Thymus (tissue), 11 donors: ENCODE measurements around the gene AKAP7. TPM values are rescaled to one million over a fixed set of nuclear protein-coding genes. Genes with fewer than 3 reads are reported as not detected.

ENCODE experiments used
- DNase-seq, 9 donors: peaks; one replicate each; pipeline ENCODE4 v3.0.0-alpha.2; 2013; ENCODE audit warnings: low spot score in 9 of 9, low read depth in 6 of 9, missing footprints in 1 of 9
- H3K27ac ChIP-seq, 2 donors: one replicate each; pipeline ENCODE4 v1.5.1; 2013; ENCODE audit warnings: control low read depth in 1 of 2, low read depth in 1 of 2, low read length in 1 of 2, mild to moderate bottlenecking in 1 of 2, moderate library complexity in 1 of 2
- H3K27me3 ChIP-seq, 2 donors: one replicate each; pipeline ENCODE4 v1.5.1; 2013; ENCODE audit warnings: low read length in 1 of 2; ENCODE audit not compliant: control insufficient read depth in 2 of 2, insufficient read depth in 1 of 2
- H3K36me3 ChIP-seq, 2 donors: one replicate each; pipeline ENCODE4 v1.5.1; 2013; ENCODE audit warnings: low read length in 1 of 2, mild to moderate bottlenecking in 1 of 2, moderate library complexity in 1 of 2; ENCODE audit not compliant: control insufficient read depth in 2 of 2, insufficient read depth in 2 of 2
- H3K4me1 ChIP-seq, 2 donors: one replicate each; pipeline ENCODE4 v1.5.1; 2013; ENCODE audit warnings: low read length in 2 of 2; ENCODE audit not compliant: control insufficient read depth in 2 of 2, insufficient read depth in 2 of 2
- H3K4me3 ChIP-seq, 2 donors: one replicate each; pipeline ENCODE4 v1.5.1; 2013; ENCODE audit warnings: low read length in 2 of 2, control low read depth in 1 of 2, mild to moderate bottlenecking in 1 of 2
- H3K9me3 ChIP-seq, 2 donors: one replicate each; pipeline ENCODE4 v1.5.1; 2013; ENCODE audit warnings: low read length in 1 of 2, mild to moderate bottlenecking in 1 of 2; ENCODE audit not compliant: control insufficient read depth in 2 of 2, insufficient read depth in 1 of 2
- WGBS: extraction: QIAGEN DNeasy Blood & Tissue Kit; methylation state at CpG from one replicate; pipeline ENCODE4 v1.1.7; 2013; 5-methylcytosine and 5-hydroxymethylcytosine counted together
- polyA plus RNA-seq: library from polyadenylated mRNA; stranded (reverse); fragments of 200-250 nt; gene quantifications from one replicate; pipeline ENCODE4 v1.2.3, GENCODE V29; 2013
- total RNA-seq: library from RNA; stranded (reverse); fragments of 120-200 nt; gene quantifications from one replicate; pipeline ENCODE4 v1.2.4, GENCODE V29; 2013
- donor health status: healthy.

The AKAP7 gene
- total and polyA plus RNA-seq, 2 donors = 12.0 to 16.8 TPM

- peaks cover 0 to 5% of the 10 kb centered on the region in 2 donors for H3K36me3 ChIP-seq
- WGBS = 96% methylated on average over 2 of the region's 2 CpGs
- H3K4me3 ChIP-seq = no peak overlapping the region
- H3K4me1 ChIP-seq = no peaks in the 10 kb centered on the region
- no peak overlapping the region for H3K27ac ChIP-seq
- H3K27me3 ChIP-seq = no peaks in the 10 kb centered on the region
- no peaks in the 10 kb centered on the region for H3K9me3 ChIP-seq
- DNase-seq = no peak
Observed at GRCh38 chr6:131222773-131223172, 87.5 kb downstream of the AKAP7 start.

GRCh38 chr6:131223416-131223815 is 88.1 kb downstream of the AKAP7 start:
- no peak overlapping the region for H3K27ac ChIP-seq
- H3K4me1 ChIP-seq = no peaks in the 10 kb centered on the region
- H3K9me3 ChIP-seq = no peaks in the 10 kb centered on the region
- DNase-seq = no peak
- no peaks in the 10 kb centered on the region for H3K27me3 ChIP-seq
- H3K36me3 ChIP-seq = peaks cover 0 to 5% of the 10 kb centered on the region in 2 donors
- WGBS = 95% methylated on average over 1 of the region's 1 CpG
- no peak overlapping the region for H3K4me3 ChIP-seq

- Histone ChIP-seq H3K36me3 (peaks cover 0 to 3% of the 10 kb centered on the region in 2 donors), H3K4me1 (no peaks in the 10 kb centered on the region), H3K27ac (no peak overlapping the region), H3K27me3 (no peaks in the 10 kb centered on the region), H3K9me3 (no peaks in the 10 kb centered on the region), H3K4me3 (no peak overlapping the region)
- DNase-seq = peak in 1 of 9 donors; percentile 30
- WGBS = 16% methylated on average over 1 of the region's 1 CpG
Observed at GRCh38 chr6:131225127-131225526, 89.9 kb downstream of the AKAP7 start.

- DNase-seq = no peak
- no peaks in the 10 kb centered on the region for H3K9me3 ChIP-seq
- H3K4me1 ChIP-seq = no peaks in the 10 kb centered on the region
- H3K4me3 ChIP-seq = no peak overlapping the region
- H3K27me3 ChIP-seq = no peaks in the 10 kb centered on the region
- WGBS = 95% methylated on average over 3 of the region's 3 CpGs
- H3K36me3 ChIP-seq = peaks cover 0 to 2% of the 10 kb centered on the region in 2 donors
- no peak overlapping the region for H3K27ac ChIP-seq
Observed at GRCh38 chr6:131225959-131226358, 90.7 kb downstream of the AKAP7 start.

- no peaks in the 10 kb centered on the region for H3K27me3 ChIP-seq
- no peak overlapping the region for H3K27ac ChIP-seq
- no peaks in the 10 kb centered on the region for H3K4me1 ChIP-seq
- DNase-seq = no peak
- H3K9me3 ChIP-seq = no peaks in the 10 kb centered on the region
- no peak overlapping the region for H3K4me3 ChIP-seq
- H3K36me3 ChIP-seq = peaks cover 0 to under 1% of the 10 kb centered on the region in 2 donors
- WGBS = 97% methylated on average over 5 of the region's 5 CpGs
Observed at GRCh38 chr6:131226459-131227157, 91.3 kb downstream of the AKAP7 start.

- H3K36me3 ChIP-seq = no peaks in the 10 kb centered on the region
- H3K4me1 ChIP-seq = no peaks in the 10 kb centered on the region
- no peak for DNase-seq
- no peaks in the 10 kb centered on the region for H3K27me3 ChIP-seq
- no peak overlapping the region for H3K4me3 ChIP-seq
- H3K9me3 ChIP-seq = no peaks in the 10 kb centered on the region
- WGBS = 100% methylated on average over 3 of the region's 3 CpGs
- H3K27ac ChIP-seq = no peak overlapping the region
Observed at GRCh38 chr6:131227158-131227543, 91.9 kb downstream of the AKAP7 start.

GRCh38 chr6:131231103-131231502 is 95.8 kb downstream of the AKAP7 start:
- Histone ChIP-seq H3K36me3 (no peaks in the 10 kb centered on the region), H3K4me1 (no peaks in the 10 kb centered on the region), H3K27me3 (no peaks in the 10 kb centered on the region), H3K4me3 (no peak overlapping the region), H3K27ac (no peak overlapping the region), H3K9me3 (no peaks in the 10 kb centered on the region)
- no peak for DNase-seq
- WGBS = 96% methylated on average over 2 of the region's 2 CpGs

GRCh38 chr6:131231891-131232290 is 96.6 kb downstream of the AKAP7 start:
- no peaks in the 10 kb centered on the region for H3K9me3 ChIP-seq
- H3K4me1 ChIP-seq = no peaks in the 10 kb centered on the region
- no peaks in the 10 kb centered on the region for H3K27me3 ChIP-seq
- WGBS = 94% methylated on average over 5 of the region's 5 CpGs
- no peaks in the 10 kb centered on the region for H3K36me3 ChIP-seq
- H3K4me3 ChIP-seq = no peak overlapping the region
- no peak overlapping the region for H3K27ac ChIP-seq
- DNase-seq = no peak

GRCh38 chr6:131244942-131245341 is 109.7 kb downstream of the AKAP7 start:
- no peaks in the 10 kb centered on the region for H3K4me1 ChIP-seq
- no peak overlapping the region for H3K27ac ChIP-seq
- 95% methylated on average over 4 of the region's 4 CpGs for WGBS
- H3K27me3 ChIP-seq = no peaks in the 10 kb centered on the region
- no peak overlapping the region for H3K4me3 ChIP-seq
- peaks cover 0 to 3% of the 10 kb centered on the region in 2 donors for H3K9me3 ChIP-seq
- DNase-seq = no peak
- H3K36me3 ChIP-seq = no peaks in the 10 kb centered on the region
